ENCODE results near the gene ZCCHC24. TPM values are rescaled to one million over a fixed set of nuclear protein-coding genes. Genes with fewer than 3 reads are reported as not detected.

The ZCCHC24 gene
- polyA plus RNA-seq, 1 of the 3 experiments (the other 2 are of a cell fraction), result 15.8 TPM

DNA sequence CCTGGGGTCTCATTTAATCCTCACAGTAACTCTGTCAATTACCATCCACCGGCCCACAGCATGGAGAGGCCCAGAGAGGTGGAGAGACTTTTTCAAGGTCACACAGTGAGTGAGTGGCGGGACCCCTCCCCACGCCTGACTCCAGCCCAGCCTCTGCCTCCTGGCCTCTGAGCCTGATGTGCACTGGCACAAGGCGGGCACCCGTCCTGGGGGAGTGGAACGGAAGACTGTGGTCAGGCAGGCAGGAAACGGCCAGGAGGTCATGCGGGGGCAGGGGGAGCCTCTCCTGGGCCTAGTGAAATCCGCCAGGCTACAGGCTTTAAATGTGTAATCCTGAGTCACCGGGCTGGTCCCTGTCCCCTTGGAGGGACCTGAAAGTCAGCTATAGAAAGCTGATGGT is 32.2 kb downstream of the ZCCHC24 start:
- POLR2A ChIA-PET, result no interaction called here
- TF ChIP-seq, protein P1, sequence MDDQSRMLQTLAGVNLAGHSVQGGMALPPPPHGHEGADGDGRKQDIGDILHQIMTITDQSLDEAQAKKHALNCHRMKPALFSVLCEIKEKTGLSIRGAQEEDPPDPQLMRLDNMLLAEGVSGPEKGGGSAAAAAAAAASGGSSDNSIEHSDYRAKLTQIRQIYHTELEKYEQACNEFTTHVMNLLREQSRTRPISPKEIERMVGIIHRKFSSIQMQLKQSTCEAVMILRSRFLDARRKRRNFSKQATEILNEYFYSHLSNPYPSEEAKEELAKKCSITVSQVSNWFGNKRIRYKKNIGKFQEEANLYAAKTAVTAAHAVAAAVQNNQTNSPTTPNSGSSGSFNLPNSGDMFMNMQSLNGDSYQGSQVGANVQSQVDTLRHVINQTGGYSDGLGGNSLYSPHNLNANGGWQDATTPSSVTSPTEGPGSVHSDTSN (IDR thresholded peaks at IDR 0.05), result peak; percentile 41; the same call in 1 of the 2 replicates
- TF ChIP-seq, protein P2, sequence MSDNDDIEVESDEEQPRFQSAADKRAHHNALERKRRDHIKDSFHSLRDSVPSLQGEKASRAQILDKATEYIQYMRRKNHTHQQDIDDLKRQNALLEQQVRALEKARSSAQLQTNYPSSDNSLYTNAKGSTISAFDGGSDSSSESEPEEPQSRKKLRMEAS (IDR thresholded peaks at IDR 0.05; ENCODE audit: low read depth), result 0 out of 2 replicates have a peak, but pooled peaks have one; percentile 26
- TF ChIP-seq FOXM1 (IDR thresholded peaks at IDR 0.05; ENCODE audit: low read depth) (no peak), NFIC (IDR thresholded peaks at IDR 0.05; ENCODE audit: borderline replicate concordance) (peak; percentile 50; the same call in 1 of the 2 replicates), GABPA (IDR thresholded peaks at IDR 0.05; ENCODE audit: low read depth) (peak; percentile 21; the same call in 1 of the 2 replicates), FOSL2 (IDR thresholded peaks at IDR 0.05; ENCODE audit: borderline replicate concordance, low read depth) (0 out of 2 replicates have a peak, but pooled peaks have one; percentile 25), TCF12 (IDR thresholded peaks at IDR 0.05) (peak; percentile 72), RXRA (IDR thresholded peaks at IDR 0.05; ENCODE audit: borderline replicate concordance, low read depth) (peak; percentile 95), EP300 (IDR thresholded peaks at IDR 0.05; ENCODE audit: borderline replicate concordance in 1 of 2, low read depth in 1 of 2, low read length in 1 of 2) (peak in 1 of 2 experiments; percentile 53; a peak in 1 of 4 replicates), JUND (IDR thresholded peaks at IDR 0.05) (no peak), TAF1 (IDR thresholded peaks at IDR 0.05; ENCODE audit: borderline replicate concordance, low read depth, low read length) (no peak)
- H3K9me3 ChIP-seq, result no peaks in the 10 kb centered on the region
- H3K27me3 ChIP-seq (ENCODE audit: insufficient read depth), result no peaks in the 10 kb centered on the region
- no peaks in the 10 kb centered on the region for H3K9me2 ChIP-seq
- H3K4me3 ChIP-seq (ENCODE audit: low read depth in 2 of 2, low read length in 1 of 2), result no peak overlapping the region
- H3K4me2 ChIP-seq, result peak overlapping the region; percentile 65
- CTCF ChIA-PET, result interaction anchor here (1.2 to 2.2 kb wide), 2 partner anchors 26 to 39 kb away, joined by 4 to 8 read pairs; no protein-coding TSS in a partner anchor
- peaks cover 0 to 3% of the 10 kb centered on the region in 2 experiments for H3K36me3 ChIP-seq (replicated peaks in 1 of 2; ENCODE audit: control insufficient read depth in 1 of 2, insufficient read depth in 2 of 2, low read length in 1 of 2)
- H3F3A ChIP-seq (replicated peaks; ENCODE audit: insufficient read depth), result peaks cover 5% of the 10 kb centered on the region
- DNase-seq, result no peak
- peaks cover 19 to 21% of the 10 kb centered on the region in 2 experiments for H3K4me1 ChIP-seq (ENCODE audit: control insufficient read depth in 1 of 2, insufficient read depth in 2 of 2, low read depth in 1 of 2, low read length in 1 of 2)
- peaks cover 6% of the 10 kb centered on the region; the same call in 1 of the 2 replicates for H3K79me2 ChIP-seq (ENCODE audit: insufficient read depth)
- peak overlapping the region in 1 of 2 experiments; percentile 39; a peak in 2 of 4 replicates for H3K27ac ChIP-seq (ENCODE audit: low read depth in 2 of 2, low read length in 1 of 2)
- peak overlapping the region; percentile 11; the same call in 1 of the 2 replicates for H3K9ac ChIP-seq
- no peak overlapping the region for H2AFZ ChIP-seq (ENCODE audit: low read depth)
- peaks cover 20% of the 10 kb centered on the region; the same call in 1 of the 2 replicates for H4K20me1 ChIP-seq (ENCODE audit: insufficient read depth)
- WGBS (ENCODE audit: low lambda C conversion rate), result 60% methylated on average over 2 of the region's 10 CpGs

GRCh38 chr10:79412516-79412915 is 32.9 kb downstream of the ZCCHC24 start:
- Histone ChIP-seq H3K9ac (no peak overlapping the region), H2AFZ (ENCODE audit: low read depth) (no peak overlapping the region), H3K79me2 (ENCODE audit: insufficient read depth) (peaks cover 6% of the 10 kb centered on the region; the same call in 1 of the 2 replicates), H3K4me2 (no peak overlapping the region), H3F3A (replicated peaks; ENCODE audit: insufficient read depth) (peaks cover 5% of the 10 kb centered on the region), H3K27ac (ENCODE audit: low read depth in 2 of 2, low read length in 1 of 2) (no peak overlapping the region), H3K36me3 (replicated peaks in 1 of 2; ENCODE audit: control insufficient read depth in 1 of 2, insufficient read depth in 2 of 2, low read length in 1 of 2) (peaks cover 0 to 3% of the 10 kb centered on the region in 2 experiments), H3K4me1 (ENCODE audit: control insufficient read depth in 1 of 2, insufficient read depth in 2 of 2, low read depth in 1 of 2, low read length in 1 of 2) (peaks cover 26 to 28% of the 10 kb centered on the region in 2 experiments), H3K4me3 (ENCODE audit: low read depth in 2 of 2, low read length in 1 of 2) (no peak overlapping the region), H4K20me1 (ENCODE audit: insufficient read depth) (peaks cover 23% of the 10 kb centered on the region; the same call in 1 of the 2 replicates), H3K9me2 (no peaks in the 10 kb centered on the region), H3K27me3 (ENCODE audit: insufficient read depth) (no peaks in the 10 kb centered on the region), H3K9me3 (no peaks in the 10 kb centered on the region)
- no peak for TF ChIP-seq SIN3A (IDR thresholded peaks at IDR 0.05; ENCODE audit: borderline replicate concordance, low read depth, low read length)
- TF ChIP-seq FOXM1 (IDR thresholded peaks at IDR 0.05; ENCODE audit: low read depth), result no peak
- TF ChIP-seq GATA2 (CRISPR knock-in tag; IDR thresholded peaks at IDR 0.05), result no peak
- TF ChIP-seq MEF2A (IDR thresholded peaks at IDR 0.05; ENCODE audit: borderline replicate concordance, low read depth), result no peak
- TF ChIP-seq FOXJ3 (CRISPR knock-in tag; IDR thresholded peaks at IDR 0.05), result no peak
- TF ChIP-seq ELF1 (IDR thresholded peaks at IDR 0.05), result no peak
- TF ChIP-seq USF1 (IDR thresholded peaks at IDR 0.05; ENCODE audit: borderline replicate concordance, low read depth), result no peak
- no peak for TF ChIP-seq NFIC (IDR thresholded peaks at IDR 0.05; ENCODE audit: borderline replicate concordance)
- no peak for TF ChIP-seq RCOR1 (IDR thresholded peaks at IDR 0.05; ENCODE audit: low read length)
- TF ChIP-seq RAD21 (IDR thresholded peaks at IDR 0.05; ENCODE audit: low read length), result no peak
- no peak for TF ChIP-seq CHD2 (IDR thresholded peaks at IDR 0.05; ENCODE audit: low read length, partially characterized antibody)
- no peak for TF ChIP-seq YY1 (IDR thresholded peaks at IDR 0.05; ENCODE audit: low read depth)
- TF ChIP-seq, protein P3, sequence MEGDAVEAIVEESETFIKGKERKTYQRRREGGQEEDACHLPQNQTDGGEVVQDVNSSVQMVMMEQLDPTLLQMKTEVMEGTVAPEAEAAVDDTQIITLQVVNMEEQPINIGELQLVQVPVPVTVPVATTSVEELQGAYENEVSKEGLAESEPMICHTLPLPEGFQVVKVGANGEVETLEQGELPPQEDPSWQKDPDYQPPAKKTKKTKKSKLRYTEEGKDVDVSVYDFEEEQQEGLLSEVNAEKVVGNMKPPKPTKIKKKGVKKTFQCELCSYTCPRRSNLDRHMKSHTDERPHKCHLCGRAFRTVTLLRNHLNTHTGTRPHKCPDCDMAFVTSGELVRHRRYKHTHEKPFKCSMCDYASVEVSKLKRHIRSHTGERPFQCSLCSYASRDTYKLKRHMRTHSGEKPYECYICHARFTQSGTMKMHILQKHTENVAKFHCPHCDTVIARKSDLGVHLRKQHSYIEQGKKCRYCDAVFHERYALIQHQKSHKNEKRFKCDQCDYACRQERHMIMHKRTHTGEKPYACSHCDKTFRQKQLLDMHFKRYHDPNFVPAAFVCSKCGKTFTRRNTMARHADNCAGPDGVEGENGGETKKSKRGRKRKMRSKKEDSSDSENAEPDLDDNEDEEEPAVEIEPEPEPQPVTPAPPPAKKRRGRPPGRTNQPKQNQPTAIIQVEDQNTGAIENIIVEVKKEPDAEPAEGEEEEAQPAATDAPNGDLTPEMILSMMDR (IDR thresholded peaks at IDR 0.05), result no peak
- TF ChIP-seq TAF1 (IDR thresholded peaks at IDR 0.05; ENCODE audit: borderline replicate concordance, low read depth, low read length), result no peak
- TF ChIP-seq, protein P1 (IDR thresholded peaks at IDR 0.05), result no peak
- no peak for TF ChIP-seq EZH2phosphoT487 (IDR thresholded peaks at IDR 0.05; ENCODE audit: borderline replicate concordance, low read depth)
- CTCF ChIA-PET, result interaction anchor here (1.2 to 2.2 kb wide), 3 partner anchors 8 to 38 kb away, joined by 4 to 8 read pairs (median 4); no protein-coding TSS in a partner anchor
- WGBS (ENCODE audit: low lambda C conversion rate), result 91% methylated on average over 11 of the region's 11 CpGs
- no peak for DNase-seq
- POLR2A ChIA-PET, result interaction anchor here (0.6 kb wide), 1 partner anchor 143 kb away, joined by 3 read pairs; no protein-coding TSS in a partner anchor

Measured in SK-N-SH (cell line).